IPS-18c (cell line): ENCODE results near the gene TREX2.

Experiments
- H3K4me3 ChIP-seq: 2 replicates; pipeline ENCODE4 v1.7.0; 2013; ENCODE audit warnings: low read depth, mild to moderate bottlenecking, low read length, moderate library complexity; ENCODE audit not compliant: insufficient read depth
- H3K9me3 ChIP-seq: one replicate; pipeline ENCODE4 v1.6.1; 2013; ENCODE audit warnings: mild to moderate bottlenecking, low read length, moderate library complexity; ENCODE audit not compliant: control insufficient read depth, insufficient read depth

TREX2 gene

DNA sequence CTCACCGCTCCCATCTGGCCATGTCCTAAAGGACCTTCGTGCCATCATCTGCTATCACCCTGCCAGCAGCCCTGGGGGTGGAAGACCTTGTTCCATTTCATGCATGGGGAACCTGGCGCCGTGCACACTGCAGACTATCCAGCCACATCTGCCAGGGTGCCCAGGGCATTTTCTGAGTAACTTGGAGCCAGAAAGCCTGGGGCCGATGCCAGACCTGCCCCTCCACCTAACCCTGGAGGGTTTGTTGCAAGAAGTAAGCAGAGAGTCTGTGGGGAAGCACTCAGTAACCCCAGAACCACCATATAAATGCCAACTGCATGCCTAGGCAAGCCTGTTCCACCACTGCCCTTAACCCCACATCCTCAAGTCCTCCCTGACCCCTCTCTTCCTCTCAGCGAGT, 17.2 kb upstream of the TREX2 start:
- Histone ChIP-seq H3K4me3 (no peak overlapping the region), H3K9me3 (peaks cover 17% of the 10 kb centered on the region)

DNA sequence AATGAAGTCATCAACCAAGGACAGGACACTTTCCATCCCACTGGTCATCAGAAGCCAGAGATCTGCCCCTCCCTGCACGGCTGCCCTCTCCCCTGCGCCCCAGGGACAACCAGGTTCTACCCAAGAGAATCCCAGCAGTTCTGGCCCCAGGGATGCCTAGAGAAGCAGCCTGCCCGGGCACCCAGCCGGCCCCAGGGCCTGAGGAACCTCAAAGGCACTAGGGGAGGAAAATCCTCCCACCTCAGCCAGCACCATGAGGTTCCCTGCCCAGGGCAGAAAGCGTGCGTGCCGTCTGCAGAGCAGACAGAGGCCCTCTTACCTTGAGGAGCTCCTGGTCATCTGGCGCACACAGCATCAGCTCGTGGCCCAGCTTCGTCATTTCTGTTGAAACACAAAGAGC, 16.4 kb upstream of the TREX2 start:
- H3K9me3 ChIP-seq: peaks cover 15% of the 10 kb centered on the region
- no peak overlapping the region for H3K4me3 ChIP-seq

DNA sequence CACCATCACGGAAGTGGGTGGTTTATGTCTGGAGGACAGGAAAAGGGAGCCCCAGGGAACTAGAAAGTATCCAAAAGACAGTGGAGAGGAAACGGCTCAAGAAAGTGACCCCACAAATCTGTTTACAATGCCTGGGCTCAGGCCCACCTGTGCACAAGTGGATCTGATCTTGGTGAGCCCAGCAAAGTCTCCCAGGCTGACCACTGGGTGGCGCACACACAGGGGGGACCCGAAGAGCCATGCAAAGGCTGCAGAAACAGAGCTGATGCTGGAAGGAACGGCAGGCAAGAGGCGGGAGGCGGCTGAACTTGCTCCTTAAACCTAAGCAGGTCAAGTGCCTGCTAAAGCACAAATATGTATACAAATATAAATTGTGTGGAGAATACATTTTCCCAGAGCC, 15.0 kb upstream of the TREX2 start:
- Histone ChIP-seq H3K4me3 (no peak overlapping the region), H3K9me3 (peaks cover 17% of the 10 kb centered on the region)

DNA sequence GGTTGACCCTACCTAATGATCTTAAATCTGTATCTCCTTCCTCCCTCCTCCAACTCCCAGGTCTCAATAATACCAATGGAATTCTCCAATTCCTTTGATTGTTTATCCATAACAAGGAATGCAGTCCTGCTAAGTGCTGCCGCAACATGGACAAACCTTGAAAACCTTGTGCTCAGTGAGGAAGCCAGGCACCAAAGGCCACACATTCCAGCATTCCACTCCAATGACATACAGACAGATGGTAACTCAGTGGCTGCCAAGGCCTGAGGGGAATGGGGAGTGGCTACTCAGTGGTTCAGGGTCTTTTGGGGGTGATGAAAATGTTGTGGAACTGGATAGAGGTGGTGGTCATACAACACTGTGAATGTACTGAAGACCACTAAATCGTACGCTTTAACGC, 14.1 kb upstream of the TREX2 start:
- Histone ChIP-seq H3K9me3 (peaks cover 17% of the 10 kb centered on the region), H3K4me3 (no peak overlapping the region)

DNA sequence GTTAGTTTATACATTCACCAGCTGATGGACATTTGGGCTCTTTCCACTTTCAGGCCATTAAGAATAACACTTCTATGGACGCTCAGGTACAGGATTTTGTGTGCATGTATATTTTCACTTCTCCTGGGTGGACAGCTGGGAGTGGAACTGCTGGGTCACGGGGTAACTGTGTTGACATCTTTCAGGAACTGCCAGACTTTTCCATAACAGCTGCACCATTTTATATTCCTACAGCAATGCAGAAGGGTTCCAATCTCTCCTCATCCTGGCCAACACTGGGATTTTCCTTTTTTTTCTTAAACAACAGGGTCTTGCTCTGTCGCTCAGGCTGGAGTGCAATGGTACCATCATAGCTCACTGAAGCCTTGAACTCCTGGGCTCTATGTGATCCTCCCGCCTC, 12.6 kb upstream of the TREX2 start:
- Histone ChIP-seq H3K9me3 (peaks cover 18% of the 10 kb centered on the region), H3K4me3 (no peak overlapping the region)

DNA sequence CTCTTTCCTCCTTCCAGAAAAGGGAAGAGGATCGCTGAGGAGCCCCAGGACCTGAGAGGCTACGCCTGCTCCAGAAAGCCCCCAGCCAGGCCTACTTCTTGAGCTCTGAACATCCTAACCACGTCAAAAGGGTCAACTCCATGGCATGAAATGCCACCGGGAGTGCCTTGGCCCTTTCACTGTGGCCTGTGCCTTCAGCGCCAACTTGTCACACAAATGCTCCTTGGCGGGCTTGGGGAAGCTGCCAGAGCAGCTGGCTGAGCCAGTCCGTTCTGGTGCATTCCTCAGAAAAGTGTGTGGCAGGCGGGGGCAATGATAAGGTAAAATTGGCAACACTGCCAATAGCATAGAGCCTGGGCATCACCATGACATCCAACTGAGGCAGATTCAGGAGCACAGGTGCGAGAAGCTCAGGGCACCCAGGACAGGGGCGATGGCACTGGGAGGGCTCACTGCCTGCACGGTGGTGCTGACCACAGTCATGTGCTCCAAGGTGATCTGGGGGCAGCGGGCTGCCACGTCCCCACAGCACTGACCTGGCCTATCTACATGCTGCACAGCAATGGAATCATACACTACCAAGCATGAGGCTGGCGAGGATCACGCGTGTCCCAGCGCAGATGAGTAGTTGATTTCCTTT, 12.1 kb upstream of the TREX2 start:
- Histone ChIP-seq H3K4me3 (no peak overlapping the region; the same call in 1 of the 2 replicates), H3K9me3 (peaks cover 16% of the 10 kb centered on the region)

DNA sequence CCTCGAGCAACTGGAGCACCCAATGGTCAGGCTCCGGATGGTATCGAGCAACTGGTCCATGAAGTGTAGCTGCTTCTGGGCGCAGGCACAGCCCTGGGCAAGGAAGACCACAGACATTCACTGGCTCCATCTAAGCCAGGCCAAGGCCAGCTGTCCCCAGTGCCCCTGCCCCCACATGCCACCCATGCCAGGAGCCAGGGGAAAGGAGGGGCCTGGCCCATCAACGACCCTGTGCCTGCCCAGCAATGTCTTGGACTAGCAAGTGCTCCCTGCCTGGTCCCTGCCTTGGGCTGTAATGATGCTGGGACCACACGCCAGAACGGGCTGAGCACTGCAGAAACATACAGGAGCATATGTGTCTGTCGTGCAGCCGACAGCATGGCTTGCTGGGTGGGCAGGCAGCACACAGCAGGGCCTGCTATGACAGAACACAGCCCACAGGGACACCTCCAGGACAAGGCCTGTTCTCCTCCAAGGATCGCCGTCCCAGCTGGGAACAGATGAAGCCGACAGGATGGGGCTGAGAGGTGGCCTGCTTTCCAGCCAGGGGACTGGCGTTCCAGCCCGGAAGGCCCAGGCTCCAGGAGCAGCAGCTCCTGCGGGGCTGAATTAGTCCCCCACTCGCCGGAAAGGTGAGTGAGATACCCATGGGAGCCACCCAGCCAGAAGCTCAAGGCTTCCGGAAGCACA, 11.4 kb upstream of the TREX2 start:
- peaks cover 13% of the 10 kb centered on the region for H3K9me3 ChIP-seq
- no peak overlapping the region for H3K4me3 ChIP-seq

DNA sequence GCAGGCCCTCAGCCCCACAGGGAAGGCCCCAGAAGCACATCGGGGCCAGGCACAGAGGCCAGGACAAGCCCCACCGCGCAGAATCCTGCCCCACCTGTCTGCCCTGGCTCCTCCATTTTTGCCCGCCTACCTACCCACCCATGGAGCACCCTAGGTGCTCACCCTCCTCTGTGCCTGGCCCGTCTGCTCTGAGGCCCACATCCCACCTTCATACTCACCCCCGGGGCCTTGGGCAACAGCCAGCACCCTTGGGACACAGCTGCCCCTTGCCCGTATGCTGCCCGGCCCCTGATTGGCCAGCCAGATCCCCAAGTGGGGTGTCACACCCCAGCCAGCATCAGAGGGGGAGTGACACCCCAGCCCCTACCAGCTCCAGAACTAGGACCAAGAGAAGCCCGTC, 10.8 kb upstream of the TREX2 start:
- no peak overlapping the region for H3K4me3 ChIP-seq
- peaks cover 13% of the 10 kb centered on the region for H3K9me3 ChIP-seq

DNA sequence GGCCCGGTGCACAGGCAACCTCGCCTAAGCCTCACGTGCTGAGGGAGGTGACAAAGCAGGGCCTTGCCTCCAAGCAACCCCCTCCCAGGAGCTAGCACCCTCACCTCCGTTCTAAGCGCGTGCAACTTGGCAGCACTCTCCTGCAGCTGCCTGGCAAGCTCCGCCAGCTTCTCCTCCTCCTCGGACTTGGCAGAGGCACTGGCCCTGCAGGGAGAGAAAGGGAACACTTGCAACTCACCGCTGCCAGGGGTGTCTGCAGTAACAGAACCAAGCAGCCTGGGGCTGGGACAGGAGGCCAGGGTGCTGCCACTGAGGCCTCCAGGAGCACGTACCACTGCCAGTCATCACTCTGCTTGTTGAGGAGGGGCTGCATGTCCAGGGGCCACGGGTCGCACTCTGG, 10.3 kb upstream of the TREX2 start:
- H3K4me3 ChIP-seq: no peak overlapping the region
- peaks cover 14% of the 10 kb centered on the region for H3K9me3 ChIP-seq

DNA sequence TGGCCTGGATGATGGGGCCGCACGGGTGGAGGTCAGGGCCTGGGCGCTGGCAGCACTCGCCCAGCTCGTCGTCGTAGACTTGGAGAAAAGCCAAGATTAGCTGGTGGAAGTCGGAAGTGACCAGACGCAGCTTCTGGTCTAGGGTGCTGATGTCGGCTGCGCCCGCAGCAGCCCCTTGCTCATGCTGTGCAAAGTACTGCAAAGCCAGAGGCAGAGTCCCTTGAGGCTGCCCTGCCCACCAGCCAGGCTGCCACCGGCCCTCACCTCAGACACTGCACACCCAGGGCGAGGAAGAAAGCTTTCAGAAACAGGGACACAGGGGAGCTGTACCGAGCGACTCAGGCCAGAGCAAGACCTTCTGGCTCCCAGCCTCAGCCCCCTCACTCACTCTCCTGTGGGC, 9.7 kb upstream of the TREX2 start:
- Histone ChIP-seq H3K4me3 (no peak overlapping the region), H3K9me3 (peaks cover 15% of the 10 kb centered on the region)

DNA sequence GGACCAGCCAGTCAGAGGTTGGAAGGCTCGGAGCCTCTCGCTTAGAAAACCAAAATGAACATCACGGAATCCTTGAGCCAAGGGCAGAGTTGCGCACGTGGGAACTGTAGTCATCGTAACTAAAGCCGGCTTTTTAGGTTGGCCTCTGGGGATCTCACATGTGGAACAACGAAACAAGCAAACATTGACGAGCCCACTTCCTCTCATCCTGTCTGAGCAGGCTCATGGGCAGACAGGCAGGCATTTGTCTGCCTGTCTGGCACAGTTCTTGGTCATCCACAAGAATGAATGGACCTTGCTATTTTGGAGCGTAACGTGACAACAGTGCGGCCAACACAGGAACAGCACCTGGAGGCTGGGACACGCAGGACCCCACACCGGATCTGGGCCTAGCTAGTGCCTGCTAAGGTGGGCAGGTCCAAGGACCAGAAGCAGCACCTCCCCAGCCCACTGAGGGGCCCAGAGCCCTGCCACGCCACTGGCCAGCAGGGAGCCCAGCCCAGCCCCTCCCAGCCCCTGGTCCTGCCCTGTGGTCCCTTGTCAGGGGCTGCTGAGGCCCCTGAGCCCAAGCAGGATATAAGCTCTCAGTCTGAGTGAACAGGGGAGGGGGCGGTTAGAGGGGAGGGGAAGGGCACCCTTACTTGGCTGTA, 9.2 kb upstream of the TREX2 start:
- no peak overlapping the region for H3K4me3 ChIP-seq
- peaks cover 15% of the 10 kb centered on the region for H3K9me3 ChIP-seq

DNA sequence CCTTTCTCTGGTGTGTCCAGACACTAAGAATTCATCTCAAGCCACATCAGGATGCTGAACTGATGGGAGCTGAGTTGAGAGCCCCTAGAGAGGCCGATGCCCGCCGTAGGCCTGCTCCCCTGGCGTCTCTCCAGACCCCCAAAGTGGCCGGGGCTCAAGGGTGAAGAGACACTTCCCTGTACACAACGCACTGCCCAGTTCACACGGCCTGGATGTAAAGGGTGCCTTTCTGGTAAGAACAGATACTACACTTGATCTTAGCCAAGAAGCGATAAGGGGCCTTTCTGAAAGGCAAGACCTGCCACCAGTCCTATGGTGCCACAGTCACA, 5.1 kb upstream of the TREX2 start:
- no peak overlapping the region for H3K4me3 ChIP-seq
- H3K9me3 ChIP-seq: peaks cover 12% of the 10 kb centered on the region

DNA sequence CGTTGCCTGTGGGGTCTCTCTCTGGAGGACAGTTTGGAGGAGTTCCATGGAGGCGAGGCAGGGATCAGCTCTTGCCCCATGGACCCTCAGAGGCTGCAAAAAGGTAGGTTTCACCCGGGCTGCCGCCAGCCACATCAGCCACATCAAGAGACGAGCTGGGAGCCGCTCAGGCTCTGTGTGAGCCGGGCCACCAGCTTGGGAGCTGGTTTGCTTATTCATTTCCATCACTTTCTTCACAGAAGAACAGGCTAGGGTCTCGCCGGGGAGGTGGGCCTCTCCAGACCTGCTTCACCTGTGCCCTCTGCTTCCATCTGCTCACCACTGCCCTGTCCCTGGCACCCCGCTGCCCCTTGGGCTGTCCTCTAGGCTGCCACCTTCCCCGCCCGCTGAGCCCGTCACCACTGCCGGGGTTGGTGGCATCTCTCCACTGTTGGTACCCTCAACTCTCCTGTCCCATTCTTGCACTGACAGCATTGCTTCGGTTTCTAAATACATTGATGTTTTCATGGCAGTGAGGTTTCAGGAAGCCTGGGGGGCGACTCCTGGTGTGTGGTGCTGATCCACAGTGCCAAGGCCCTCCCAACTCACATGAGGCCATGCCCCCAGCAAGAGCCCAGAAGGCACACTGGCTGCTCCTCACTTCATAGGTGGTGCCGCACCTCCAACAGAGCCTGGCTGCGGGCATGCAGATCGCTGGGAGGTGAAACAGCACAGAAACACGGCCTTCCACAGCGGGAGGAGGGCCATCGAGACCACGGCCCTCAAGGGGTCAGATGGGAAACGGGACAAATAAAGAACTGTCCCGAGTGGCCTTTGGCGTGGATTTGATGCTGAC, 4.5 kb upstream of the TREX2 start:
- Histone ChIP-seq H3K4me3 (no peak overlapping the region), H3K9me3 (peaks cover 12% of the 10 kb centered on the region)

DNA sequence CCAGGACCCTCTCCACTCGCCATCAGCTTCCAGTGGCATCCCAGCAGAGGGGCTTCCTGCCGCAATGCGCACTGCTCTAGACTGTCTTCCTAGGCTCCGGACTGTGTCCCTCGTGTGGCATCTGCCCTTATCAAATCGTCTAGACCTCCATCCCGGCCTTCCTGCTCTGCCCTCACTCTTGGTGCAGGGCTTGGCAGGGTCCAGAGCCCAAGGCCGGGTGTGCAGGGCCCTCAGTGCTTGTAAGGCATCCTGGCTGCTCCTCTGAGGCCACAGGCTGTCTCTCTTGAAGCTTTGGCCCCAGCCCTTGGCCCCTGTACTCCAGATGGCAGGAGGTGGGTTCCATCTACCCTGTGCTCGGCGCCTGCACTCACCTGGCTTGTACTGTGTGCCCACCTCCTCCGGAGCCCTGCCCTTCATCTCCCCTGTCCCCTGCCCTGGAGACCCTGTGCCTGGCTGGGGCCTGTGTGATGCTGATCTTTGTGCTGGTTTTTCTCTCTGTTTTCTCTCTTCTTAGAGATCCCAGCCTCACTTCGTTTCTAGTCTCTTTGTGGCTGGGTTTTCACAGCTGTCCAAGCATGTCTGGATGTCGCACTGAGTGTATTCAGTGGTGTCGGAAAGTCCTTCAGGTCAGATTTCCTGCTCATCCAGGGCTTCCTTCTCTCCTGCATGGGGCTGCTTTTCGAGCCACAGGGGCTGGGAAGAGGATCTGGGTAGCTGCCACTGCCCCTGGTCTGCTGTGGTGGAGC, 3.7 kb upstream of the TREX2 start:
- peaks cover 9% of the 10 kb centered on the region for H3K9me3 ChIP-seq
- no peak overlapping the region; the same call in 1 of the 2 replicates for H3K4me3 ChIP-seq

DNA sequence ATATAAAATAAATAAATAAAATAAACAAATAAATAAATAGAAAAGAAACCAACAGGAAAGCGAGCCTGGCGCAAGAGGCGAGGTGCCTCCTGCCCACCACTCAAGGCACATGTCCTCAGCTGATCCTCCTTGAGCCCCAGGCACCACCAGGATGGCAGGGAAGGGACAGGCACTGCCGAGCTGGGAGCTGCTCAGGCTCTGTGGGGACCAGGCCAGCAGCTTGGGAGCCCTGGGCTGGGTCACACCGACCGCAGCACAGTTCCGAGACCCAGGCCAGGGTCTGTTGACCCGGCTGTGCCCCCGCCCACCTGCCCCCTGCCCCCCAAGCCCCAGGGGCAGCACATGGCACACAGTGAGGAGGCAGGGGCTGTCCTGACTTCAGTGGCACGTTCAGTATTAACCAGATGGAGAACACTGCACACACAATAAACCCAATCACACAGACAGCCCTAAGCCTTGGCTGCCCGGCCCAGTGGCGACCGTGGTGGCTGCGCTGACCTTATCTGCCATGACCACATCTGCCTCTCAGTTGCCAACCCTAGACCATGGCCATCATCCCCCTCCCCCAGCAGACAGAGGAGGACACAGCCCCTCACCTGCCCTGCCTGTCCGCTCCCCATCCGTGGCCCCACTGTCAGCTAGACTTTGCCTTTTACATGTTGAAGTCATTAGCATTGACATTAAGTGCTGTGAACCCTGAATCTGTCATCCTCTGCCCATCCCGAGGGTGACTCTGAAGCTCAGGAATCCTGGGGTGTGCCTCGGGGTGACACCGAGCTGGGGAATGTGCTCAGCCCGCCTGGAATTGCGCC, 2.9 kb upstream of the TREX2 start:
- no peak overlapping the region for H3K4me3 ChIP-seq
- H3K9me3 ChIP-seq: peaks cover 14% of the 10 kb centered on the region

DNA sequence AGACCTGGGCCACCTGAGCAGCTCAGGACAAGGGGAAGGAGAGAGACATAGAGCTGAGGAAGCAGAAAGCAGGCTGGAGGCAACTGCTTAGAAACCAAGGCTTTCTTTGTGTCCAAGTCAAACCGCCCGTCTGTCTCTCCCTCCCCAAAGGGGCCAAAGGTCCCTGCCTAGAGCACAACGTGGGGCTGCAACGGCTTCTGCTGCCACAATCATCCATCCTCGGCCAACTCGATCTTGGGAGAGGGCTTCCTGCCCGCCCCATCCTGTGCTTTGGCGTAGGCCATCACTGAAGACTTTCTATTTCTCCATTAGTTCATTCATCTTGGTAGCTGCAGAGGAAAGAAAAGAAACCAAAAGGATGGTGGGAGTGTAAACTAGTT, 1.7 kb upstream of the TREX2 start:
- peaks cover 19% of the 10 kb centered on the region for H3K9me3 ChIP-seq
- no peak overlapping the region for H3K4me3 ChIP-seq
